Neutrophil (primary cell): ENCODE data around the gene GYG2.

Experiments
- H3K27ac ChIP-seq: fragments of 200-600 bp; sonication (generic); 2 replicates; pipeline ENCODE4 v1.5.1; 2016; ENCODE audit warnings: mild to moderate bottlenecking, moderate library complexity
- H3K27me3 ChIP-seq: fragments of 200-600 bp; sonication (generic); 2 replicates; pipeline ENCODE4 v1.6.0; 2016; ENCODE audit warnings: mild to moderate bottlenecking
- H3K36me3 ChIP-seq: fragments of 200-600 bp; sonication (generic); 2 replicates; pipeline ENCODE4 v1.5.1; 2017
- H3K4me1 ChIP-seq, 2 experiments: fragments of 200-600 bp in 1 of 2; sonication (generic) in 1 of 2; 1 replicate in 1 of 2; 2 replicates in 1 of 2; pipeline versions ENCODE4 v1.5.1 to v1.6.1; 2013 to 2016; ENCODE audit warnings: low read depth in 1 of 2, low read length in 1 of 2, mild to moderate bottlenecking in 1 of 2, moderate library complexity in 1 of 2; ENCODE audit not compliant: control insufficient read depth in 1 of 2, insufficient read depth in 1 of 2
- H3K4me3 ChIP-seq, 2 experiments: fragments of 200-600 bp in 1 of 2; sonication (generic) in 1 of 2; 1 replicate in 1 of 2; 2 replicates in 1 of 2; pipeline ENCODE4 v1.5.1; 2013 to 2016; ENCODE audit warnings: low read depth in 1 of 2, low read length in 1 of 2, mild to moderate bottlenecking in 1 of 2, moderate library complexity in 1 of 2
- H3K9me3 ChIP-seq: fragments of 200-600 bp; sonication (generic); 2 replicates; pipeline ENCODE4 v1.5.1; 2016
- TF ChIP-seq, protein P1 (sequence below): fragments of 200-600 bp; sonication (generic); IDR thresholded peaks from 2 replicates; pipeline ENCODE4 v1.5.1; 2016; ENCODE audit warnings: antibody characterized with exemption

GYG2 gene

DNA sequence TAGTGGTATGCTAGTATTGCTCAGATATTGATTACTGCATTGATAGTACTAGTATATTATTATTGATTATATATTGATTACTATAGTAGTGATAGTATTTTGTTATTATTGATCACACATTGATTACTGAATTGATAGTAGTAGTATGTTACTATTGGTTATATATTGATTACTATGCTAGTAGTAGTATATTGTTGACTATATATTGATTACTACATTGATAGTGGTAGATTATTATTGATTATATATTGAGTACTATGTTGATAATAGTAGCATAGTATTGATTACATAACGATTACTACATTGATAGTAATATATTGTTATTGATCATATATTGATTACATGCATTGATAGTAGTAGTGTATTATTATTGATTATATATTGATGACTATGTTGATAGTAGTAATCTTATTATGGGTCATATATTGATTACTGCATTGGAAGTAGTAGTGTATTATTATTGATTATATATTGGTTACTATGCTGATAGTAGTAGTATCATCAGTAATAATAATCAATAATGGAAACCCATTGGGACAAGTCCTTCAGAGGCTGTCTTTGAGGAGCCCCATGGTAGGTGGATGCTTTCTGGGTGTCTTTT is 30.6 kb downstream of the GYG2 start:
- H3K4me3 ChIP-seq = no peak overlapping the region
- no peaks in the 10 kb centered on the region for H3K4me1 ChIP-seq
- no peaks in the 10 kb centered on the region for H3K27me3 ChIP-seq
- no peaks in the 10 kb centered on the region for H3K36me3 ChIP-seq
- no peaks in the 10 kb centered on the region for H3K9me3 ChIP-seq
- TF ChIP-seq, protein P1, sequence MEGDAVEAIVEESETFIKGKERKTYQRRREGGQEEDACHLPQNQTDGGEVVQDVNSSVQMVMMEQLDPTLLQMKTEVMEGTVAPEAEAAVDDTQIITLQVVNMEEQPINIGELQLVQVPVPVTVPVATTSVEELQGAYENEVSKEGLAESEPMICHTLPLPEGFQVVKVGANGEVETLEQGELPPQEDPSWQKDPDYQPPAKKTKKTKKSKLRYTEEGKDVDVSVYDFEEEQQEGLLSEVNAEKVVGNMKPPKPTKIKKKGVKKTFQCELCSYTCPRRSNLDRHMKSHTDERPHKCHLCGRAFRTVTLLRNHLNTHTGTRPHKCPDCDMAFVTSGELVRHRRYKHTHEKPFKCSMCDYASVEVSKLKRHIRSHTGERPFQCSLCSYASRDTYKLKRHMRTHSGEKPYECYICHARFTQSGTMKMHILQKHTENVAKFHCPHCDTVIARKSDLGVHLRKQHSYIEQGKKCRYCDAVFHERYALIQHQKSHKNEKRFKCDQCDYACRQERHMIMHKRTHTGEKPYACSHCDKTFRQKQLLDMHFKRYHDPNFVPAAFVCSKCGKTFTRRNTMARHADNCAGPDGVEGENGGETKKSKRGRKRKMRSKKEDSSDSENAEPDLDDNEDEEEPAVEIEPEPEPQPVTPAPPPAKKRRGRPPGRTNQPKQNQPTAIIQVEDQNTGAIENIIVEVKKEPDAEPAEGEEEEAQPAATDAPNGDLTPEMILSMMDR = no peak
- H3K27ac ChIP-seq = no peak overlapping the region

DNA sequence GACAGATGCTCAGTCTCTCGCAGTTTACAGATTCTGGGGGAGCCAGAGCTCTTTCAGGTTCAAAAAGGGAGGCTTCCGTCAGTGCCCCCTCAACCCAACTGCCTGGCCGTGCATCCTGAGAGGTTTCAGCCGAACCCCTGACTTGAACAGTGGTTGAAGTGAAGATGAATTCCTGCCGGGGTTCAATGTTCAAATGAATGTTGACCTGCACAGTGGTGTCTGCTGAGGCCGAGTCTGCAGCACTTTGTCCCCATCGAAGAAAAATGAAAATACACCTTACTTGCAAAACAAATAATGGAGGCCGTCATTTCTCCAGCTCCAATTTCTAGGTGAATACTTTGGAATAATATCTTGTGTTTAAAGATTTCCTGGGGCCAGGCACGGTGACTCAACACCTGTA is 33.7 kb downstream of the GYG2 start:
- Histone ChIP-seq H3K27me3 (no peaks in the 10 kb centered on the region), H3K4me3 (no peak overlapping the region), H3K27ac (no peak overlapping the region), H3K9me3 (no peaks in the 10 kb centered on the region), H3K4me1 (no peaks in the 10 kb centered on the region), H3K36me3 (no peaks in the 10 kb centered on the region)
- TF ChIP-seq, protein P1 = no peak

DNA sequence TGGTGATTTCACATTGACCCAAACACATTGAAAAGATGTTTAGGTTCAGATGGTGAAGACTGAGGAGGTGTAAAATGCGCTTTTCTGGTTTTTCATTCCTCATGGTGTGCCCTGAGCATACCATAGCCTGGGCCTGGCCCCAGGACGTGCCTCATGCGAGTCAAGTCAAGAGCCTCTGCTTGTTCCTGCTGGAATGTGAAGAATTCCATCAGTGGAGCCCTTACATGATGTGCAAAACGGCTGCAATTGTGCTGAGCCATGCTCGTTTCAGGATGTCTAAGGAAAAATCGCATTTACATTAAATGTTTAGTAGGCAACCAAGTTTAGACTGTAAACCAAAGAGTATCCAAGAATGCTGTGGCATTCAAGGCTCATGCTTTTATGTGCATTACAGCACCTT is 34.9 kb downstream of the GYG2 start:
- H3K4me1 ChIP-seq = no peaks in the 10 kb centered on the region
- no peak overlapping the region for H3K27ac ChIP-seq
- no peaks in the 10 kb centered on the region for H3K27me3 ChIP-seq
- TF ChIP-seq, protein P1 = no peak
- no peak overlapping the region for H3K4me3 ChIP-seq
- H3K36me3 ChIP-seq = no peaks in the 10 kb centered on the region
- H3K9me3 ChIP-seq = no peaks in the 10 kb centered on the region

DNA sequence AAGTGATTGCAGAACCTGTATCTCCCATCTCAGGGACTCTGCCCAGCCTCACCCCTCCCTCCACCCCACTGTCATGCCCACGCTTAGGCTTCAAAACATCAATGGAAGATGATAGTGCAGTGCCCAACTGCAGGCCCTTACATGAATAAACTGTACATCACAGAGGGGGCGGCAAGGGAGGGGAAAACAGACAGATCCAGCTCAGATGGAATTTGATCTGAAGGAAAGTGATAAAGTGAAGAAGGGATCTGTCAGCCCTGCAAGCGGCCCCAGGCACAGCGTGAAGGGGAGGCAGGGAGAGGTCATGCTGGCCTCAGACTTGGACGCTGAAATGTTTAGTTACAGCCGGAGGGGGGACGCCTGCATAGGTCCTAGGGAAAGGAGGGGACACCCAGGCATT is 38.5 kb downstream of the GYG2 start:
- H3K4me1 ChIP-seq = no peaks in the 10 kb centered on the region
- no peak overlapping the region for H3K27ac ChIP-seq
- H3K36me3 ChIP-seq = no peaks in the 10 kb centered on the region

DNA sequence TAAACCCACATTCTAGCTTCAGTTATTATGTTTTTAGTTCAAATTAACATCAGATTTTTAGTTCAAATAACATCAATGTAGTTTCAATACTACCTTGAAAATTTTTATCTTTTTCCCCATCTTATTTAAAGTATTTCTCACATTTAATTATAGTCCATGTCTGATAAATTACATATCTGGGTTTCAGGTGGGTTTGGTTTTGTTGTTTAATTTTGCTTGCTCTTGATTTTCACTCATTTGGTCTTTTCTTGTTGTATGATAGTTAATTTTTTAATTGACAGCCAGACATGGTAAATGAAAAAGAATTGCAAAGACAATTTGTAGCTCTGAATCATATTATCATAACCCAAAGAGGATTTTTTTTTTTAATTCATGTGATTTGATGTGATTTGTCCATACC is 41.9 kb downstream of the GYG2 start:
- Histone ChIP-seq H3K27ac (no peak overlapping the region), H3K4me1 (no peaks in the 10 kb centered on the region), H3K36me3 (no peaks in the 10 kb centered on the region), H3K27me3 (no peaks in the 10 kb centered on the region), H3K4me3 (no peak overlapping the region), H3K9me3 (no peaks in the 10 kb centered on the region)
- TF ChIP-seq, protein P1 = no peak

More for the DNA sequence above, 38.5 kb downstream of the GYG2 start:
- TF ChIP-seq, protein P1 = no peak
- H3K4me3 ChIP-seq = no peak overlapping the region
- no peaks in the 10 kb centered on the region for H3K9me3 ChIP-seq
- no peaks in the 10 kb centered on the region for H3K27me3 ChIP-seq

DNA sequence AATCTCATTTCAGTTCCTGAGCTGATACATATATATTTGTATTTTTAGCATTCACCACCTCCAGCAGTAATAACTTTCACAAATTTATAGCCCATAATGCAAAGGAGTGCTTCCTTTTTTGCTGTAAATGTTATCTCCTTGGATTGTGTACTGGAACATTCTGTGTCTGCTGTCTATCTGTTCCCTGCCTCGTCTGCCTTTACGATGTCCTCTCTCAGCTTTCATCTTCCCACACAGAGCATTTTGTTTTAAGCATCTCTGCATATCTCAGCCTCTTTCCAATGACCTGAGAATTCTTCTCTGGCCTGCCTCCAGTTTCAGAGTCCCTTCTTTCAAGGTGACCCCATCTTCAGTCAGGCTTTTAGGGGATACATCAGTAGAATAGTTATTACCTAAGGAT is 43.1 kb downstream of the GYG2 start:
- Histone ChIP-seq H3K4me1 (no peaks in the 10 kb centered on the region), H3K9me3 (no peaks in the 10 kb centered on the region), H3K36me3 (no peaks in the 10 kb centered on the region), H3K4me3 (no peak overlapping the region), H3K27me3 (no peaks in the 10 kb centered on the region), H3K27ac (no peak overlapping the region)
- TF ChIP-seq, protein P1 = no peak
